Smooth muscle cell (in vitro differentiated cells): ENCODE results near the gene RNF208. TPM values are rescaled to one million over a fixed set of nuclear protein-coding genes. Genes with fewer than 3 reads are reported as not detected.
A peak's percentile ranks its signal among the peaks of the same experiment; 100 is the strongest.

ENCODE experiments used
- DNase-seq: peaks from one replicate; lab custom pipeline; 2025; ENCODE audit not compliant: unreplicated experiment; lab: John Stamatoyannopoulos, UW
- H2AFZ ChIP-seq: fragments of 200-600 bp; sonication (generic); 2 replicates; pipeline ENCODE4 v1.6.0; 2016; ENCODE audit warnings: antibody characterized with exemption, low read depth, mild to moderate bottlenecking
- H3F3A ChIP-seq: fragments of 200-600 bp; sonication (generic); 2 replicates; pipeline ENCODE4 v1.6.0; 2017; ENCODE audit warnings: antibody characterized with exemption, low read depth
- H3K27ac ChIP-seq: fragments of 200-600 bp; sonication (generic); 2 replicates; pipeline ENCODE4 v1.5.1; 2016; ENCODE audit warnings: low read depth, mild to moderate bottlenecking
- H3K27me3 ChIP-seq: fragments of 200-600 bp; sonication (generic); 2 replicates; pipeline ENCODE4 v1.6.1; 2016; ENCODE audit warnings: low read depth, mild to moderate bottlenecking
- H3K36me3 ChIP-seq: fragments of 200-600 bp; sonication (generic); 2 replicates; pipeline ENCODE4 v1.5.1; 2016; ENCODE audit warnings: low read depth
- H3K4me1 ChIP-seq: fragments of 200-600 bp; sonication (generic); 2 replicates; pipeline ENCODE4 v1.5.1; 2016; ENCODE audit warnings: low read depth
- H3K4me2 ChIP-seq: fragments of 200-600 bp; sonication (generic); 2 replicates; pipeline ENCODE4 v1.6.0; 2016; ENCODE audit warnings: mild to moderate bottlenecking
- H3K4me3 ChIP-seq: fragments of 200-600 bp; sonication (generic); 2 replicates; pipeline ENCODE4 v1.5.1; 2016; ENCODE audit warnings: mild to moderate bottlenecking
- H3K79me2 ChIP-seq: fragments of 200-600 bp; sonication (generic); 2 replicates; pipeline ENCODE4 v1.6.0; 2016; ENCODE audit warnings: low read depth, mild to moderate bottlenecking
- H3K9ac ChIP-seq: fragments of 200-600 bp; sonication (generic); 2 replicates; pipeline ENCODE4 v1.6.0; 2016; ENCODE audit warnings: low read depth
- H3K9me3 ChIP-seq: fragments of 200-600 bp; sonication (generic); replicated peaks from 2 replicates; pipeline ENCODE4 v1.5.1; 2016; ENCODE audit warnings: low read depth
- H4K20me1 ChIP-seq: fragments of 200-600 bp; sonication (generic); 2 replicates; pipeline ENCODE4 v1.6.0; 2016; ENCODE audit warnings: low read depth
- WGBS: methylation state at CpG from one replicate; pipeline ENCODE4 v1.1.7; 2016; ENCODE audit warnings: low lambda C conversion rate; 5-methylcytosine and 5-hydroxymethylcytosine counted together
- polyA plus RNA-seq: library from polyadenylated mRNA; unstranded; fragments of >200 nt; fragmentation: Nextera tagmentation; extraction: Ambion mirVana; gene quantifications from 2 replicates; pipeline ENCODE4 v1.2.1, GENCODE V29; 2016
- total RNA-seq: library from RNA; depleted of rRNA; stranded (reverse); fragments of >200 nt; gene quantifications from 2 replicates; pipeline ENCODE4 v1.2.3, GENCODE V29; 2014
- TF ChIP-seq, protein P1 (sequence below): fragments of 200-600 bp; sonication (generic); IDR thresholded peaks from 2 replicates; pipeline ENCODE4 v1.5.1; 2017; ENCODE audit warnings: borderline replicate concordance, mild to moderate bottlenecking, antibody characterized with exemption; ENCODE audit not compliant: insufficient read depth, poor library complexity, severe bottlenecking

The RNF208 gene
- total and polyA plus RNA-seq, 2 experiments from 2014 or later = 0.36 to 1.4 TPM

DNA sequence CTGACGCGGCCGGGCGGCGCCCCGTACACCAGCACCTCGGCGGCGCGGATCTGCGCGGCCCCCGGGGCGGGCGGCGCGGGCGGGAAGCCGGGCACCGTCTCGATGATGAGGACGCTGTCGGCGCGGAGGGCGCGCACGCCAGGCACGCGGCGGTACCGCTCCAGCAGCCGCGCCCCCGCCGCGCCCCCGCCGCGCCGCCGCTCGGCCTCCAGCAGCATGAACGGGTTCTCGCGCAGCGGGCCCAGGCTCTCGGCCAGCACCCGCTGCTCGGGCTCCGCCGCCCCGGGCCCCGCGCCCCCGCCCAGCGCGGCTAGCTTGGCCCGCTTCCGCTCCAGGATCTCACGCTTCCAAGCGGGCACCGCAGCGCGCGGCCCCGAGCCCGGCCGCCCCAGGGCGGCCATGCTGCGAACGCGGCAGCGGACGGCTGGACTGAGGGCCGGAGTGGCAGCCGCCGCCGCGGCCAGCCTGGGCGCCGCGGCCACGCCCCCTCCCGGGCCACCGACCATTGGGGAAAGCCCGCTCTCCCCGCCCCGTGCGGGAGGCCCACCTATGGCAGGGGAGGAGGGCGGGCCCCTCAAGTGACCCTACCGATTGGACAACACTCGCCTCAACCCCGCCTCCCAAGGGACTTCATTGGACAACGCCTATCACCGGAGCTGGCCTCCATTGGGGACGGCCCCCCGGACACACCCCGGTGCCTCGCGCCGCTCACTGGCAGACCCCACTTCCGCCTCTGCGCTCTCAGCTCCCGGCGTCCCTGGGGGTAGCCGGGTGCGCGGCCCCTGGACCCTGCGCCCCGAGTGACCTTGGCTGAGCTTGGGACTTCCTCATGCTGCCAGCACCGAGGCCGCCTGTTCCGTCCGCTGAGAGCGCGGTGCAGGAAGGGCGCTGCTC lies 21.5 kb downstream of the RNF208 start, which contains the start of gene TPRN:
Gene TPRN (minus strand): TSS at position 431 of the 894 bp plus-strand sequence. CDS start 30 bp downstream, at position 401.
- peak within 1 kb of the TSS; percentile 13 for H3K27ac ChIP-seq
- DNase-seq = peak; percentile 92
- 2% methylated on average over 86 of the region's 118 CpGs for WGBS
- peak within 1 kb of the TSS; percentile 70 for H3K4me3 ChIP-seq
- no peaks in the 10 kb centered on the region for H3K36me3 ChIP-seq
- H3K9ac ChIP-seq = peak within 1 kb of the TSS; percentile 65
- peaks cover 30% of the 10 kb centered on the region for H3K4me1 ChIP-seq
- no peaks in the 10 kb centered on the region for H3K9me3 ChIP-seq
- TF ChIP-seq, protein P1, sequence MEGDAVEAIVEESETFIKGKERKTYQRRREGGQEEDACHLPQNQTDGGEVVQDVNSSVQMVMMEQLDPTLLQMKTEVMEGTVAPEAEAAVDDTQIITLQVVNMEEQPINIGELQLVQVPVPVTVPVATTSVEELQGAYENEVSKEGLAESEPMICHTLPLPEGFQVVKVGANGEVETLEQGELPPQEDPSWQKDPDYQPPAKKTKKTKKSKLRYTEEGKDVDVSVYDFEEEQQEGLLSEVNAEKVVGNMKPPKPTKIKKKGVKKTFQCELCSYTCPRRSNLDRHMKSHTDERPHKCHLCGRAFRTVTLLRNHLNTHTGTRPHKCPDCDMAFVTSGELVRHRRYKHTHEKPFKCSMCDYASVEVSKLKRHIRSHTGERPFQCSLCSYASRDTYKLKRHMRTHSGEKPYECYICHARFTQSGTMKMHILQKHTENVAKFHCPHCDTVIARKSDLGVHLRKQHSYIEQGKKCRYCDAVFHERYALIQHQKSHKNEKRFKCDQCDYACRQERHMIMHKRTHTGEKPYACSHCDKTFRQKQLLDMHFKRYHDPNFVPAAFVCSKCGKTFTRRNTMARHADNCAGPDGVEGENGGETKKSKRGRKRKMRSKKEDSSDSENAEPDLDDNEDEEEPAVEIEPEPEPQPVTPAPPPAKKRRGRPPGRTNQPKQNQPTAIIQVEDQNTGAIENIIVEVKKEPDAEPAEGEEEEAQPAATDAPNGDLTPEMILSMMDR = no peak
- peak within 1 kb of the TSS; percentile 94 for H3K4me2 ChIP-seq
- no peaks in the 10 kb centered on the region for H3K27me3 ChIP-seq
- no peaks in the 10 kb centered on the region for H3F3A ChIP-seq
- H3K79me2 ChIP-seq = peaks cover 58% of the 10 kb centered on the region
- H2AFZ ChIP-seq = peak within 1 kb of the TSS; percentile 23
- H4K20me1 ChIP-seq = peaks cover 43% of the 10 kb centered on the region

DNA sequence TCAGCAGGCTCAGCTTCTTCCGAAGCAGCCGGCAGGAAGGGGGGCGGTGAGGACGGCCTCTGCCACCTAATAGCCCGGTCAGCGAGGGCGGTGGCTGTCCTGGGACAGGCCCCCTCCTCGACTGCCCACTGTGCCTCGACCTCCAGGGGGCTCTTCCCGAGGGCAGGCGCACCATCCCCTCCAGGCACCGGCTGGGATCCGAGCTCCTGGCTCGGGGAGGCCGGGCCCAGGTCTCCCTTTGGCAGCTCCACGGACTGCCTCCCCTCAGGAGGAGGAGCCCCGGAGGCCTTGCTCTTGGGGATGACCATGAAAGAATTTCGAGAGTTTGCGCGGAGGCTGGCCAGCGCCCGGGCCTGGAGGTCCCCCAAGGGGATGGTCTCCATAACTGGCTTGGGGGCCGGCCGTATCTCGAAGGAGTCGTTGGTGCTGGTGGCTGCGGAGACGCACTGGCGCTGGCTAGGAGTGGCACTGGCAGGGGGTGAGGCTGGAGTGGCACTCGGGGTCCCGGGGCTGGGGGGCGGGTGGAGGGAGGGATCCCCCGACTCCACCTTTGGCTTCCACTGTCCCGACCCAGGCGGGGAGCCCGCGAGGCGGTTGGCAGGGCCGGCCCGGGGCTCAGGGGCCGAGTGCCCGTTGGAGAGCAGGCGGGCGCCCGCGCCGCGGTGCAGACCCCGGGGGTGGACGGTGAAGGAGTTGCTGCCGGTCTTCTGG lies 22.5 kb downstream of the RNF208 start:
- Histone ChIP-seq H3K27me3 (no peaks in the 10 kb centered on the region), H3K79me2 (peaks cover 56% of the 10 kb centered on the region), H3K4me3 (peak overlapping the region; percentile 59), H3K36me3 (no peaks in the 10 kb centered on the region), H3K4me1 (peaks cover 26% of the 10 kb centered on the region), H3K9ac (peak overlapping the region; percentile 17), H3F3A (no peaks in the 10 kb centered on the region), H4K20me1 (peaks cover 53% of the 10 kb centered on the region), H3K4me2 (peak overlapping the region; percentile 86), H3K27ac (no peak overlapping the region), H2AFZ (no peak overlapping the region), H3K9me3 (no peaks in the 10 kb centered on the region)
- whole genome bisulfite sequencing = 14% methylated on average over 45 of the region's 51 CpGs
- TF ChIP-seq, protein P1 = no peak
- no peak for DNase-seq

DNA sequence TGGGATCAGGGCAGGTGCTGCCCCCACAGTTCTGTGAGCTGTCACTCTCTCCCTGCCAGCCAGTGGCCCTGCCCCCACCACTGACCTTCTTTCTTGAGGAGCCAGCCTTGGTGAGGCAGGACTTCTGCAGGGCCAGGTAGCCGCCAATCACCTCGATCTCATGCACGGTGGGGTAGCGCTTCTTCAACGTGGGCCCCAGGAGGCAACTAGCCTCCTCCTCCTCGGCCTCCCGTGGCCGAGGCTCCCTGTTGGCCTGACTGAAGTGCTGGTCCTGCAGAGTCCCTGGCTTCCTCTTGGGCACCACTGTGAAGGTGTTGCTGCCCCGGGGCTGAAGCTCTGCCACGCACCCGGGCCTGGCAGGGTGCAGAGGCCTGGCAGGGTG lies 23.1 kb downstream of the RNF208 start:
- H3K9ac ChIP-seq = peak overlapping the region; percentile 17
- H3K79me2 ChIP-seq = peaks cover 56% of the 10 kb centered on the region
- H3K27ac ChIP-seq = no peak overlapping the region
- WGBS = 77% methylated on average over 11 of the region's 11 CpGs
- H3F3A ChIP-seq = no peaks in the 10 kb centered on the region
- TF ChIP-seq, protein P1 = no peak
- H2AFZ ChIP-seq = no peak overlapping the region
- H3K4me1 ChIP-seq = peaks cover 22% of the 10 kb centered on the region
- peak overlapping the region; percentile 86 for H3K4me2 ChIP-seq
- H3K4me3 ChIP-seq = peak overlapping the region; percentile 59
- H3K27me3 ChIP-seq = no peaks in the 10 kb centered on the region
- H3K36me3 ChIP-seq = no peaks in the 10 kb centered on the region
- peaks cover 59% of the 10 kb centered on the region for H4K20me1 ChIP-seq
- DNase-seq = no peak
- no peaks in the 10 kb centered on the region for H3K9me3 ChIP-seq
